Measurements from ENCODE around the gene KCNC3.

Gene KCNC3

DNA sequence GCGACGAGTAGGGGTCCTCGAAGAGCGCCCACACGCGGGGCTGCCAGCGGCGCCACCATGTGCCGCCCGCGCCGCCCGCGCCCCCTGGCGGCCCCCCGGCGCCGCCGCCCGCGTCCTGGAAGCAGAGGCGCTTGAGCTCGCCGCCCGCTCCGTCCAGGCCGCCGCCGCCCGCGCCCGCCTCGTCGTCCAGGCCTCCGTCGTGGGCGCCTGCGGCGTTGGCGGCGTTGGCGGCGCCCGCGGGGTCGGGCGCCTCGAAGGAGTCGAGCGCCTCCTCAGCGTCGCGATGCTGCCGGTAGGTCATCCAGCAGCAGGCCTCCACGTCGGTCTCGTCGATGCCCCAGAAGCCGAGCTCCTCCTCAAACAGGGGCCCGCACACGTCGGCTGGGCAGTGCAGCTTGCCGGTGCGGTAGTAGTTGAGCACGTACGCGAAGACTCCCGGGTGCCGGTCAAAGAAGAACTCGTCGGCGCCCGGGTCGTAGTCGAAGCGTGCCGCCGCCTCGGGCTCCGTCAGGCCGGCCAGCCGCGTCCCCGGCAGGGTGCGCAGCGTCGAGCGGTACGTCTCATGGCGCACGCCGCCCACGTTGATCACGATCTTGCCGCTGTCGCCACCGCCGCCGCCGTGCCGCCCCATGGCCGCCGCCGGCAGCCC is 829 bp downstream of the KCNC3 start:
- in situ Hi-C loops (cut with HindIII; ENCODE audit: low pct_unique_long_range_greater_than_20kb, low sequenced_read_pairs), result no loop called here
- DNase-seq (ENCODE audit: low read depth in 1 of 2, low spot score in 1 of 2), result no peak
- TF ChIP-seq JUND (IDR thresholded peaks at IDR 0.05; ENCODE audit: low read depth), result no peak

DNA sequence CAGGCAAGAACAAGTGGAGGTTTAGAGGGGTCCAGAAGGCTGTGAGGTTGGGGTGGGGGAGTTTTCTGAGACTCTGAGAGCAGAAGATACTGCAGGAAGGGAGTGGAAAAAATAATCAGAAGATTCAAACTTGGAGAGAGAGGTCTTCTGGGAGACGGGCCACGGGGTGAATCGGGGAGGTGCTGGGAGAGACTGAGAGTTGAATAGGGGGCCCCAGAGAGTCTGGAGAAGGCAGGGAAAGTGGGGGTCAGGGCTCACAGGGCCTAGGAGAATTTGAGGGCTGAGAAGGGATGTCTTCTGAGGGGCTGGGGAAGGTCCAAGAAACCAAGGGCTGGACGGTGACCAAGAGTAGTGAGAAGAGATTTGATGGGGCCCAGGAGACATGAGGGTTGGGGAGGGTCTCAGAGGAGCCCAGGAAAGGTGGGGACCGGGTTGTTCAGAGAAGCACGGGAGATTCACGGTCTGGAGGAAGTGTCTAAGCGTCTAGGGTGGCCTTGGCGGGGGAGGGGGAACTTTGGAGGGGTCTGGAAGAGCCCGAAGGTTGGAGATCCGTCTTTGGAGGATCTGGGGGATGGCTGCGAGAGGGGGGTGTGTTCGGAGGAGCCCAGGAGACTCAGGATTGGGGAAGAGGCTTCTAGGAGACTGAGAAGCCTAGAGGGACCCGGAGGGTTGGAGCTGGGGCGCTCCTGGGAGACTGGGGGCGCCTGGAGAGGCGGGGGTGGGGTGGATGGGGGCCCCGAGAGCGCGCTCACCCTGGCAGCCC is 1.5 kb downstream of the KCNC3 start:
- DNase-seq (ENCODE audit: low read depth in 1 of 2, low spot score in 1 of 2), result no peak
- in situ Hi-C loops (cut with HindIII; ENCODE audit: low pct_unique_long_range_greater_than_20kb, low sequenced_read_pairs), result no loop called here
- no peak for TF ChIP-seq JUND (IDR thresholded peaks at IDR 0.05; ENCODE audit: low read depth)

DNA sequence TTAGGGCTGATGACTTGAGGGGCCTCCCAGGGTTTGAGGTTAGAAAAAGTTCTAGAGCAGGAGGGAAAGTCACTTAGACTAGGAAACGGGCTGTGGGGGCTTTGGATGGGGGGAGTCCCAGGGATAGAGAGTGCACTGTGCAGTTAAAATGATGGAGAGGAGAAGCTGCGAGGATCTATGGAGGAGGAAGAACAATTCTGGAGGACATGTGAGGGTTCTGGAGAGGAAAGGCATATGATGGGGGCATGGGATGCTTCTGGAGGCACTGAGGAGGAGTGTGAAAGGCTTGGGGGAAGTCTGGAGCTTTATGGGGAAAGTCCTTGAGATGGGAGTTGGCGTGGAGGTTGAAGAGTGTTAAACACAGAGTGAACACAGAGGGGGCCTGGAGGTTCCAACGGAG is 2.2 kb downstream of the KCNC3 start:
- no peak for DNase-seq (ENCODE audit: low read depth in 1 of 2, low spot score in 1 of 2)
- no peak for TF ChIP-seq JUND (IDR thresholded peaks at IDR 0.05; ENCODE audit: low read depth)
- in situ Hi-C loops (cut with HindIII; ENCODE audit: low pct_unique_long_range_greater_than_20kb, low sequenced_read_pairs), result no loop called here

DNA sequence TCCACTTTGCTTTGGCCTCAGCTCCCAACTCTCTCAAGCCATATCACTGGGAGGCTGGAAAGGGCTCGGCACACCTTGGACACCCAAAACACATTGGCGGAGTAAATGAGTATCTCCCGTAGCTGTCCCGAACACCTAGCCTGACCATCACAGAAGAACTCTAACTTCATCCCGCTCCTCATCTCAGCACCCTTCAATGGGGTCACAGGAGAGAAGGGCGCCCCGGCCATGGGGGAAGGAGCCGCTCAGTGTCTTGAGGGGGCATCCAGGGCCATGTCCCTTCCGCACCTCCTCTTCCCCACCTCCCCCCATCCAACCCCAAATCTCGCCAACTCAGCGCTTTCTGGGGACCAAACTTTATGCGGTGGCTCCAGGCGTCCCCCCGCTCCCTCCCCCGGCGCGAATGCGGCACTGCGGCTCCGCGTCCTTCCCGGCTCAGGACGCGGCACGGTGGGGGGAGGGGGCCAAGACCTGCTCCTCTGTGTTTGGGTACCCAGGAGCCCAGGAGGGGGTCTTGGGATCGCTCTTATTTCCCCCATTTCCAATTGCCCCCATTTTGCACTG is 3.0 kb downstream of the KCNC3 start:
- no peak for DNase-seq (ENCODE audit: low read depth in 1 of 2, low spot score in 1 of 2)
- in situ Hi-C loops (cut with HindIII; ENCODE audit: low pct_unique_long_range_greater_than_20kb, low sequenced_read_pairs), result no loop called here
- no peak for TF ChIP-seq JUND (IDR thresholded peaks at IDR 0.05; ENCODE audit: low read depth)

DNA sequence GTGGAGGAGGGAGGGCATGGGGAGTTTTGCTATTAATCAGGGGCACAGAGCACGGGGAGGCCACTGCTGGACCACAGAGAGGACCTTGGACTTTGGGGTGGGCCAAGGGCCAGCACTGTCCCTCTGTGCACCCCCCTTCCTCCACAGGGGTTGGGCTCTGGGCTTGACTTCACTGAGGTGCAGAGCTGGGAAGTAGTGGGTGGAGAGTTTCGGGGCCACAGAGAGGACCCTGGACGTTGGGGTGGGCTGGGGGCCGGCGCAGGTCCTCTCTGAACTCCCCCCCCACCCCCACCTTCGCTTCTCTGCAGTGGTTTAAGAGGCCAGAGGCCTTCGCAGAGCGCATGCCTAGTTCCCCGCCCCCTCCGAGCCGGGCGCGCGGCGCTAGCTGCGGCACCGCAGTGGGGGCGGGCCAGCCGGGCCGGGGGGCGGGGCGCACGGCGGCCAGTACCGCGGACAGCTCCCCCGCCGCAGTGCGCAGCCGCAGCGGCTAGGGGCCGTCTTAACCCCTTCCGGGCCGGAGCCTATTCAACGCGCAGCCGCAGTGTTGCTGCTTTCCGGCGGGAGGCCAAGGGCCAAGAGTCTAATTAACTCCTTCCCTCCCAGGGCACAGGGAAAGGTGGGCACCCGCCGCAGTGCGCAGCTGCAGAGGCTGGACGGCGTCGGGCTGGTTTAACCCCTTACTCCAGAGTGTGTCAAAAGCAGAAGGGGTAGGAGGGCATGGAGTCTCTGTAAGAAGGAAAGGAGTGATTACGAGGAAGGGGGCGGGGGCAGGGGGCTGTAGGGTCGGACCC is 3.7 kb downstream of the KCNC3 start:
- DNase-seq (ENCODE audit: low read depth in 1 of 2, low spot score in 1 of 2), result peak; percentile 84 to 98
- in situ Hi-C loops (cut with HindIII; ENCODE audit: low pct_unique_long_range_greater_than_20kb, low sequenced_read_pairs), result no loop called here
- no peak for TF ChIP-seq JUND (IDR thresholded peaks at IDR 0.05; ENCODE audit: low read depth)

DNA sequence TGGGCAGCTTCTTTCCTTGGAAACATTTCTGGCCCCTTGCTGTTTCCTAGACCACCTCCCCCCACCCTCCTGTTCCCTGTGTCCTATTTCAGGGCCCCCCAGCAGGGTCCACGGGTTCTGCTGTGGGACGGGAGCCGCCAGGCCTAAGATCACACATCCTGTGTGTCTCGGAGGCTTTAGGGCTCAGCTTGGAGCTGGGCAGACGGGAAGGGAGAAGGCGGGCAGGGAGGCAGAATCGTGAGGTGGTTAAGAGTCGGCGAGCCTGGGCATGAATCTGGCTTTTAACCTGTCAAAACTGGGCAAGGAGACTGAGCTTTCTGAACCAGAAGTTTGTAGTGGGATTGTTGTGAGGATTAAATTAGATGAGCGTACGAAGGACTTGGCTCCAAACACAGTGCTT is 4.8 kb downstream of the KCNC3 start:
- DNase-seq (ENCODE audit: low read depth in 1 of 2, low spot score in 1 of 2), result no peak
- TF ChIP-seq JUND (IDR thresholded peaks at IDR 0.05; ENCODE audit: low read depth), result no peak
- in situ Hi-C loops (cut with HindIII; ENCODE audit: low pct_unique_long_range_greater_than_20kb, low sequenced_read_pairs), result no loop called here

DNA sequence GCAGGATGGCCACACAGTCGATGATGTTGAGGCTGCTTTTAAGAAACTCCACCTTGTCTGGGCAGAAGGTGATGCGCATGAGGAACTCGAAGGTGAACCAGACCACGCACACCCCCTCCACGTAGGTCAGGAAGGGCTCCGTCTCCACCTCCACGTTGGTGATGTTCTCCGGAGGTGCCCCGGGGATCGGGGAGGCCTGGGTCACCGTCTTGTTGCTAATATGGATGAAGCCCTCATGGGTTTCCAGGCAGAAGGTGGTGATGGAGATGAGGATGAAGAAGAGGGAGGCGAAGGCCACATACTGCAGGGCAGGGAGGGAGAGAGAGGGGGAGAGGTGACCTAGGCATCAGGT is 5.4 kb downstream of the KCNC3 start:
- in situ Hi-C loops (cut with HindIII; ENCODE audit: low pct_unique_long_range_greater_than_20kb, low sequenced_read_pairs), result no loop called here
- no peak for DNase-seq (ENCODE audit: low read depth in 1 of 2, low spot score in 1 of 2)
- TF ChIP-seq JUND (IDR thresholded peaks at IDR 0.05; ENCODE audit: low read depth), result no peak

DNA sequence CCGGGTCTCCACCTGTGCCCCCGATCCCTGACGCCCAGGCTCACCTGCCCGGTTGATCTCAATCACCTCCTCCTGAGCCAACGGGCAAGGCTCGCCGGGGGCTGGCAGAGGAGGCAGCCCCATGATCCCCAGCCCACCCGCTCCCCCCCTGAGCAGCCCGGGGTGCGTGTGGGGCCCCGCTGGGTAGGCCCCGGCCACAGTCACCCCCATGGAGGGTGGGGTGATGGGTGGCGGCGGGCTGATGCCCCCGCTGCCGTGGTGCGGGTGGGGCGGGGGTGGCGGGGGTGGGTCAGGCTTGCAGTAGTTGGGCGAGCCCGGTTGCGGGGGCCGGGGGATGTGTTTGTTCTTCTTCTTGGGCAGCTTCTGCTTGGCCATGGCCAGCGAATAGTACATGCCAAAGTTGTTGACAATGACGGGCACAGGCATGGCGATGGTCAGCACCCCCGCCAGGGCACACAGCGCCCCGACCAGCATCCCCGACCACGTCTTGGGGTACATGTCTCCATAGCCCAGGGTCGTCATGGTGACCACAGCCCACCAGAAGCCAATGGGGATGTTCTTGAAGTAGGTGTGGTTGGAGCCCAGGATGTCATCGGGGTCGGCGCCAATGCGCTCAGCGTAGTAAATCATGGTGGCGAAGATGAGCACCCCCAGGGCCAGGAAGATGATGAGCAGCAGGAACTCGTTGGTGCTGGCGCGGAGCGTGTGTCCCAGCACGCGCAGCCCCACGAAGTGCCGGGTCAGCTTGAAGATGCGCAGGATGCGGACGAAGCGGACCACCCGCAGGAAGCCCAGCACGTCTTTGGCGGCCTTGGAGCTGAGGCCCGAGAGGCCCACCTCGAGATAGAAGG is 6.0 kb downstream of the KCNC3 start:
- in situ Hi-C loops (cut with HindIII; ENCODE audit: low pct_unique_long_range_greater_than_20kb, low sequenced_read_pairs), result no loop called here
- DNase-seq (ENCODE audit: low read depth in 1 of 2, low spot score in 1 of 2), result no peak
- no peak for TF ChIP-seq JUND (IDR thresholded peaks at IDR 0.05; ENCODE audit: low read depth)

DNA sequence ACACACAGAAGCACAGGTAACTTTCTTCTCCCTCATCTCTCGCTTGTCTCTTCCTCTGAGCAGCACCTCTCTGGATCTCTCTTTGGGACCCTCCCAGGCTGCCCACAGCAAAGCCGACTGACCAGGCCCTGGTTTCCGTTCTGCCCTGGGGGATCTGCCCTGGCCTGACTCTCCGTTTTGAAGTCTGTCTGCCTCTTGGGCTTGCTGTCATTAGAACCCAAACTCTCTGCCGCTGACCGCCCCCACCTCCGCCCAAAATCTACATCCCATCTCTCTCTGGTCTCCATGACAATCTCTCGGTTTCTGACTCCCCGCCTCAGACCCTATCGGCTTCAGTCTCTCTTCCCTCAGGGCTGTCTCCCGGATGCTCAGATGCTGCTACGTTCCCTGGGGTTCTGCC is 6.9 kb downstream of the KCNC3 start:
- no peak for DNase-seq (ENCODE audit: low read depth in 1 of 2, low spot score in 1 of 2)
- TF ChIP-seq JUND (IDR thresholded peaks at IDR 0.05; ENCODE audit: low read depth), result no peak
- in situ Hi-C loops (cut with HindIII; ENCODE audit: low pct_unique_long_range_greater_than_20kb, low sequenced_read_pairs), result no loop called here

DNA sequence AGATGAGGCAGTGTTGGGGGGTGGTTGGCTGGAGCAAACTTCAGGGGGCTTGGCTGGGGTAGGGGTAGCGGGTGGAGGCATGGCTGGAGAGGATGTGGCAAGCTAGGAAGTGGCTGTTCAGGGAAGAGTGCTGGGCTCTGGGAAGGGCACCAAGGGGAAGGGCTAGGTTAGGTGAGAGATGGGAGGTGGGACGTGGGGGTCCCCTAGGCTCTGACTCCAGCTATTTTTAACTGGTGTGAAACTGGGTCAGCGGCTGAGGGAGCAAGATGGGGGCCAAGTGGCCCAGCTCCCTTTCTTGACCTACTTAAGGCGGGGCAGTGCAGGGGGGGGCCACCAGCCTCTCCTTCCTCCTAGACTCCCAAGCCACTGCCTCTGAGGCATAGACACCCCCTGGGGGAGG is 7.3 kb downstream of the KCNC3 start:
- in situ Hi-C loops (cut with HindIII; ENCODE audit: low pct_unique_long_range_greater_than_20kb, low sequenced_read_pairs), result no loop called here
- TF ChIP-seq JUND (IDR thresholded peaks at IDR 0.05; ENCODE audit: low read depth), result no peak
- no peak for DNase-seq (ENCODE audit: low read depth in 1 of 2, low spot score in 1 of 2)

DNA sequence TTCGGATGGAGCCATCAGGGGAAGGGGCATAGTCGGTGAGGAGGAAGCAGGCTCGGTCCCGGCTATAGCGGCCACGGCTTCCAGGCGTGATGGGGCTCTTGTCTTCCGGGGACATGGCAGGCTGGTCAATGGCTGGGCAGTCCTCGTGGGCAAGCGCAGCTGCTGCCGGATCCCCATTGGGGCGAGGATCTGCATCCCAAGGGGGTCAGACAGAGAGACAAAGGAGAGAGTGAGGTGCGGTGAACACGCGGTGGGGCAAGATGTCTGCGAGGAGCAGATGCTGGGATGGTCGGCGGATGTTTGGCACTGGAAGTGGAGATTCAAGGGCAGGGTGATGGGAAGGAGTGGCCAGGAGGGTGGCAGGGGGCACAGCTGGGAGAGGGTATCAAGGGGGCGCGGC is 8.6 kb downstream of the KCNC3 start:
- in situ Hi-C loops (cut with HindIII; ENCODE audit: low pct_unique_long_range_greater_than_20kb, low sequenced_read_pairs), result no loop called here
- no peak for TF ChIP-seq JUND (IDR thresholded peaks at IDR 0.05; ENCODE audit: low read depth)
- no peak for DNase-seq (ENCODE audit: low read depth in 1 of 2, low spot score in 1 of 2)

DNA sequence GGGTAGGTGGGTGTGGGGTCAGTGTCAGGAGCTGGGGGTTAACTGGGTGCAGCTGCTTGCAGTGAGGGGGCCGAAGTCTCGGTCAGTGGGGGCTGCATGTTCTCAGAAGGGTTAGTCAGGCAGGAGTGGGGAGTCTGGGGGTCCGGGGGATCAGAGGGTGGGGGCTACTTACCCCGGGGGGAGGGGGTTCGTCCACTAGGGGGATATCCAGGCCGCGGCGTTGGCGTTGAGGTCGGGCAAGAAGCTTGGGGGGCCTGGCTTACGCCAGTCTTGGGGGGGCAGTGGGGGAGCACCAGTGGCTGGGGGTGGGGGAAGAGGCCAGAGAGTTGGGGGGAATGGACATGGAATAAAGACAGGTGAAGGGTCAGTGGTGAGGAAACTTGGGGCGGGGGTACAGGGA is 9.1 kb downstream of the KCNC3 start:
- in situ Hi-C loops (cut with HindIII; ENCODE audit: low pct_unique_long_range_greater_than_20kb, low sequenced_read_pairs), result no loop called here
- no peak for DNase-seq (ENCODE audit: low read depth in 1 of 2, low spot score in 1 of 2)
- TF ChIP-seq JUND (IDR thresholded peaks at IDR 0.05; ENCODE audit: low read depth), result no peak

All from T47D (cell line).